Endothelial cell of umbilical vein (primary cell): ENCODE measurements around the gene MXD4. TPM values are rescaled to one million over a fixed set of nuclear protein-coding genes. Genes with fewer than 3 reads are reported as not detected.

ENCODE experiments used
- BruUV-seq: library from RNA; stranded (reverse); fragments of 400-500 nt; replicated peaks from 2 replicates; lab custom pipeline; 2021; lab: Mats Ljungman, UMichigan
- CTCF ChIA-PET: fragments of 300-600, 350-600 bp; sonication (Branson Sonifier 250); formaldehyde crosslinking; loops from one replicate; lab custom pipeline; 2021; ENCODE audit warnings: antibody characterized with exemption, inconsistent platforms; lab: Charles Lee
- POLR2A ChIA-PET: fragments of 300-600, 350-600 bp; sonication (Branson Sonifier 250); formaldehyde crosslinking; loops from one replicate; lab custom pipeline; 2021; ENCODE audit warnings: antibody characterized with exemption, inconsistent platforms; lab: Charles Lee
- DNase-seq: peaks from one replicate; pipeline ENCODE4 v3.0.0-alpha.2; 2011; ENCODE audit warnings: low read depth, low spot score
- FAIRE-seq: peaks from 2 replicates; lab custom pipeline; 2011; peaks lifted over from hg19 to GRCh38; lab: Jason Lieb, UNC
- H2AFZ ChIP-seq: 2 replicates; pipeline ENCODE4 v1.6.0; 2012; ENCODE audit warnings: low read depth, low read length, control low read depth, inconsistent platforms
- H3K27ac ChIP-seq: 2 replicates; pipeline ENCODE4 v1.5.1; 2011; ENCODE audit warnings: low read depth, mild to moderate bottlenecking, control low read depth, low read length, moderate library complexity; ENCODE audit not compliant: insufficient read depth
- H3K27me3 ChIP-seq, 2 experiments: 2 replicates each; pipeline versions ENCODE4 v1.6.0 to v1.6.1; 2011; ENCODE audit warnings: low read length in 2 of 2, mixed read lengths in 1 of 2; ENCODE audit not compliant: control insufficient read depth in 2 of 2, insufficient read depth in 2 of 2
- H3K36me3 ChIP-seq, 2 experiments: 2 replicates in 1 of 2; 3 replicates in 1 of 2; pipeline ENCODE4 v1.5.1; 2011; ENCODE audit warnings: low read length in 2 of 2, mild to moderate bottlenecking in 1 of 2, moderate library complexity in 1 of 2; ENCODE audit not compliant: control insufficient read depth in 2 of 2, insufficient read depth in 2 of 2; ENCODE audit errors: extremely low read depth in 1 of 2
- H3K4me1 ChIP-seq: 3 replicates; pipeline ENCODE4 v1.5.1; 2011; ENCODE audit warnings: mild to moderate bottlenecking, low read length; ENCODE audit not compliant: control insufficient read depth, insufficient read depth; ENCODE audit errors: extremely low read depth
- H3K4me2 ChIP-seq: 2 replicates; pipeline ENCODE4 v1.6.1; 2011; ENCODE audit warnings: low read length, control low read depth, mixed read lengths; ENCODE audit not compliant: insufficient read depth
- H3K4me3 ChIP-seq, 3 experiments: fragments of 200-600 bp in 1 of 3; sonication (generic), shearing (Covaris generic) in 1 of 3; replicated peaks in 1 of 3; 2 replicates each; pipeline ENCODE4 v1.5.1; 2011 to 2016; ENCODE audit warnings: control low read depth in 3 of 3, low read length in 3 of 3, mild to moderate bottlenecking in 2 of 3, inconsistent platforms in 1 of 3, low read depth in 1 of 3, moderate library complexity in 1 of 3; ENCODE audit not compliant: insufficient read depth in 1 of 3
- H3K79me2 ChIP-seq: 2 replicates; pipeline ENCODE4 v1.6.0; 2012; ENCODE audit warnings: low read length, inconsistent platforms; ENCODE audit not compliant: control insufficient read depth, insufficient read depth
- H3K9ac ChIP-seq: replicated peaks from 2 replicates; pipeline ENCODE3; 2011; ENCODE audit warnings: low read length, control low read depth; ENCODE audit not compliant: insufficient read depth; ENCODE audit errors: extremely low read depth
- H3K9me1 ChIP-seq: replicated peaks from 3 replicates; pipeline ENCODE4 v1.6.0; 2011; ENCODE audit warnings: mild to moderate bottlenecking, low read length; ENCODE audit not compliant: control insufficient read depth, insufficient read depth; ENCODE audit errors: extremely low read depth
- H3K9me3 ChIP-seq: replicated peaks from 2 replicates; pipeline ENCODE4 v1.5.1; 2012; ENCODE audit warnings: low read length, inconsistent platforms; ENCODE audit not compliant: control insufficient read depth, insufficient read depth
- H4K20me1 ChIP-seq: replicated peaks from 2 replicates; pipeline ENCODE3; 2011; ENCODE audit warnings: mild to moderate bottlenecking, low read length; ENCODE audit not compliant: control insufficient read depth, insufficient read depth; ENCODE audit errors: extremely low read depth
- EZH2 ChIP-seq: IDR thresholded peaks from 2 replicates; pipeline ENCODE4 v1.6.1; 2012; ENCODE audit warnings: borderline replicate concordance, low read depth, mild to moderate bottlenecking, moderate library complexity, low read length, inconsistent platforms; ENCODE audit not compliant: severe bottlenecking
- FOS ChIP-seq: IDR thresholded peaks from 2 replicates; pipeline ENCODE4 v1.6.1; 2011; ENCODE audit warnings: mild to moderate bottlenecking, low read length, moderate library complexity, borderline replicate concordance; ENCODE audit not compliant: insufficient read depth
- GATA2 ChIP-seq: IDR thresholded peaks from 2 replicates; pipeline ENCODE4 v1.7.0; 2011; ENCODE audit warnings: low read depth, mild to moderate bottlenecking, moderate library complexity, mixed read lengths, low read length; ENCODE audit not compliant: insufficient read length, insufficient read depth
- JUN ChIP-seq: IDR thresholded peaks from 2 replicates; pipeline ENCODE4 v1.6.1; 2011; ENCODE audit warnings: borderline replicate concordance, low read depth; ENCODE audit not compliant: insufficient read length, insufficient read depth
- MYC ChIP-seq: IDR thresholded peaks from one replicate; pipeline ENCODE4 v1.6.1; 2011; ENCODE audit warnings: mild to moderate bottlenecking, low read depth, low read length
- POLR2A ChIP-seq: IDR thresholded peaks from 2 replicates; pipeline ENCODE4 v1.6.1; 2012; ENCODE audit warnings: low read depth, mild to moderate bottlenecking, control low read depth, low read length
- POLR2AphosphoS5 ChIP-seq: IDR thresholded peaks from 2 replicates; pipeline ENCODE4 v1.6.1; 2012; ENCODE audit warnings: low read depth, mild to moderate bottlenecking, control low read depth, low read length, moderate library complexity; ENCODE audit not compliant: insufficient read depth
- dilution Hi-C: fragments of 300-500 bp; cut with MboI; formaldehyde crosslinking; loops from one replicate; pipeline ENCODE4 v1.15.0; 2019; ENCODE audit warnings: low sequenced_read_pairs; ENCODE audit not compliant: extremely low pct_ligation_motif_present
- intact Hi-C: fragments of 100-400 bp; cut with micrococcal nuclease; formaldehyde crosslinking; loops from one replicate; pipeline ENCODE4 v1.10.0; 2022
- polyA plus RNA-seq, 4 experiments: library from polyadenylated mRNA; depleted of rRNA in 3 of 4; stranded (reverse) in 3 of 4; unstranded in 1 of 4; fragments of >200 nt; gene quantifications; 2 replicates each; pipeline versions ENCODE4 v1.2.1 to v1.2.3, GENCODE V29; 2011 to 2012; ENCODE audit warnings: missing spikeins in 1 of 4
- total RNA-seq: library from RNA; stranded (reverse); gene quantifications from 2 replicates; pipeline ENCODE4 v1.2.3, GENCODE V29; 2021
- TF ChIP-seq, protein P1 (sequence below): IDR thresholded peaks from 2 replicates; pipeline ENCODE4 v1.6.1; 2011; ENCODE audit not compliant: insufficient read depth, insufficient read length
- TF ChIP-seq, protein P2 (sequence below), 2 donors: IDR thresholded peaks; 1 replicate in 1 of 2; 2 replicates in 1 of 2; pipeline ENCODE4 v1.5.1; 2011; ENCODE audit warnings: low read length in 2 of 2, mild to moderate bottlenecking in 2 of 2, moderate library complexity in 2 of 2, control low read depth in 1 of 2, inconsistent platforms in 1 of 2, low read depth in 1 of 2; ENCODE audit not compliant: insufficient read depth in 1 of 2; ENCODE audit errors: extremely low read depth in 1 of 2

MXD4 gene
- total and polyA plus RNA-seq, 2 donors (not counting 3 experiments of a cell fraction or from before 2014, with no cell fraction given) = 62.7 to 74.1 TPM

DNA sequence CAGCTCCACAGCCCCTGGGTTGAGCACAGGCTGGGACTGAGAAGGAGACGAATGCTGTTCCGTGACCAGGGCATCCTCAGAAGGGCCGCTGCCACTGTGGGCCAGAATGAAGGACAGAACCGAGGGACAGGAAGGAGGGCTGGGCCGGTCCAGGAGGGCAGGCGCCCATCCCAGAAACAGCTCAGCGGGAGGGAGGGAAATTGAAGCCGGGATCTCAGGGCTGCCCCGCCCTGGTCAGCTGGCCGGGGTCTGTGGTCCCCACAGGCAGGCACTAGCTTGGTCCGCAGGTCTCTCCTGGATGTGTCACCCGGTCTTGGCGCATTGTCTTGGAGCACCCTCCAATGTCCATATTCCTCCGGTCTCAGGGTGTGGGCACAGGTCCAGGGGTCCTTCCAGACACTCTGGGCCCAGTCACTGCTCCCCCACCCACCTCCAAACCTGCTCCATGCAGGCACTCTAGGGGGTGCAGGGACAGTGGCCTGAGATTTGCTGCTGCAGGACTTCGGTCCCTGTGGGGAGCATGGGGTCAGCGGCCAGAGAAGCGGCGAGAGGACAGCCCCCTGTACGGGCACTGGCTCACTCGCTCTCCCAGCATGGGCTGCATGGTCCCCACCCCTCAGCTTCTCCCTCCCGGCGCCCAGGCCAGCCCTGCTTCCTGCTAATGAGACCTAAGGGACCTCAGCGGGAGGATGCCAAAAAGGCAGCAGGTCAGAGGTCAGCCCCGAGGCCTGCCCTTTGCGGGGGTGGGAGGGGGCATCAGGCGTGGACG lies 23.9 kb upstream of the MXD4 start:
- Histone ChIP-seq H3K79me2 (no peaks in the 10 kb centered on the region), H3K27me3 (no peaks in the 10 kb centered on the region), H3K27ac (peak overlapping the region; percentile 37), H3K9me1 (no peaks in the 10 kb centered on the region), H3K4me3 (no peak overlapping the region), H3K36me3 (no peaks in the 10 kb centered on the region), H3K9ac (peak overlapping the region; percentile 13), H2AFZ (peak overlapping the region; percentile 77), H4K20me1 (no peaks in the 10 kb centered on the region), H3K9me3 (no peaks in the 10 kb centered on the region), H3K4me2 (no peak overlapping the region), H3K4me1 (peaks cover 13% of the 10 kb centered on the region)
- POLR2A ChIA-PET = no interaction called here
- dilution Hi-C loops (no loop called here), intact Hi-C loops (no loop called here)
- FAIRE-seq = no peak
- DNase-seq = no peak
- TF ChIP-seq MYC (no peak), FOS (no peak), POLR2AphosphoS5 (no peak), GATA2 (no peak), POLR2A (no peak), EZH2 (no peak), JUN (no peak)
- TF ChIP-seq, protein P1, sequence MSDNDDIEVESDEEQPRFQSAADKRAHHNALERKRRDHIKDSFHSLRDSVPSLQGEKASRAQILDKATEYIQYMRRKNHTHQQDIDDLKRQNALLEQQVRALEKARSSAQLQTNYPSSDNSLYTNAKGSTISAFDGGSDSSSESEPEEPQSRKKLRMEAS = no peak
- TF ChIP-seq, protein P2, sequence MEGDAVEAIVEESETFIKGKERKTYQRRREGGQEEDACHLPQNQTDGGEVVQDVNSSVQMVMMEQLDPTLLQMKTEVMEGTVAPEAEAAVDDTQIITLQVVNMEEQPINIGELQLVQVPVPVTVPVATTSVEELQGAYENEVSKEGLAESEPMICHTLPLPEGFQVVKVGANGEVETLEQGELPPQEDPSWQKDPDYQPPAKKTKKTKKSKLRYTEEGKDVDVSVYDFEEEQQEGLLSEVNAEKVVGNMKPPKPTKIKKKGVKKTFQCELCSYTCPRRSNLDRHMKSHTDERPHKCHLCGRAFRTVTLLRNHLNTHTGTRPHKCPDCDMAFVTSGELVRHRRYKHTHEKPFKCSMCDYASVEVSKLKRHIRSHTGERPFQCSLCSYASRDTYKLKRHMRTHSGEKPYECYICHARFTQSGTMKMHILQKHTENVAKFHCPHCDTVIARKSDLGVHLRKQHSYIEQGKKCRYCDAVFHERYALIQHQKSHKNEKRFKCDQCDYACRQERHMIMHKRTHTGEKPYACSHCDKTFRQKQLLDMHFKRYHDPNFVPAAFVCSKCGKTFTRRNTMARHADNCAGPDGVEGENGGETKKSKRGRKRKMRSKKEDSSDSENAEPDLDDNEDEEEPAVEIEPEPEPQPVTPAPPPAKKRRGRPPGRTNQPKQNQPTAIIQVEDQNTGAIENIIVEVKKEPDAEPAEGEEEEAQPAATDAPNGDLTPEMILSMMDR (IDR thresholded peaks at IDR 0.05; ENCODE audit: extremely low read depth in 1 of 2, insufficient read depth in 1 of 2, low read depth in 1 of 2, low read length in 2 of 2) = no peak
- CTCF ChIA-PET = interaction anchor here (0.7 to 1.2 kb wide), 5 partner anchors 14 to 177 kb away, joined by 3 to 6 read pairs (median 3); no protein-coding TSS in a partner anchor
- no TSS peak for BruUV-seq
